SW 1271 (cell line): ENCODE measurements around the gene GCNT2.
"Not testable (repeated sequence)": the region's sequence is repeated elsewhere in the genome, so short reads cannot be mapped to it uniquely, and the experiment has no call there.

Experiments used
- DNase-seq, 2 experiments: peaks; one replicate each; lab custom pipeline; 2025; lab: John Stamatoyannopoulos, UW

The GCNT2 gene

GRCh38 chr6:10521104-10521808, at the start of gene GCNT2:
GCNT2 (plus strand) TSS chr6:10521351; CDS start chr6:10528912, 7,561 bp downstream.
- DNase-seq: no peak

GRCh38 chr6:10472634-10473033, 48.5 kb upstream of the GCNT2 start:
- DNase-seq: no peak

GRCh38 chr6:10478187-10479040, 42.7 kb upstream of the GCNT2 start:
- peak; percentile 9 to 54 for DNase-seq

GRCh38 chr6:10479939-10480700, 41.0 kb upstream of the GCNT2 start:
- no peak for DNase-seq

- DNase-seq: no peak
Measured at GRCh38 chr6:10481101-10481500, 40.0 kb upstream of the GCNT2 start.

GRCh38 chr6:10482636-10483257, 38.4 kb upstream of the GCNT2 start:
- DNase-seq: no peak

GRCh38 chr6:10484912-10485311, 36.2 kb upstream of the GCNT2 start:
- no peak for DNase-seq

GRCh38 chr6:10485406-10485805, 35.7 kb upstream of the GCNT2 start:
- no peak for DNase-seq

- DNase-seq: no peak
Measured at GRCh38 chr6:10486215-10486614, 34.9 kb upstream of the GCNT2 start.

- DNase-seq: not testable (repeated sequence)
Measured at GRCh38 chr6:10486944-10487588, 34.1 kb upstream of the GCNT2 start.

GRCh38 chr6:10487668-10488327, 33.4 kb upstream of the GCNT2 start:
- DNase-seq: no peak

GRCh38 chr6:10491463-10491862, 29.7 kb upstream of the GCNT2 start:
- no peak for DNase-seq

- DNase-seq: not testable (repeated sequence)
Measured at GRCh38 chr6:10491905-10492304, 29.2 kb upstream of the GCNT2 start.

- DNase-seq: no peak
Measured at GRCh38 chr6:10495029-10495428, 26.1 kb upstream of the GCNT2 start.

GRCh38 chr6:10505529-10505928, 15.6 kb upstream of the GCNT2 start:
- no peak for DNase-seq

GRCh38 chr6:10507298-10507697, 13.9 kb upstream of the GCNT2 start:
- DNase-seq: no peak

GRCh38 chr6:10507715-10508114, 13.4 kb upstream of the GCNT2 start:
- no peak for DNase-seq

GRCh38 chr6:10510592-10511367, 10.4 kb upstream of the GCNT2 start:
- DNase-seq: peak in 1 of 2 experiments; percentile 35

- no peak for DNase-seq
Measured at GRCh38 chr6:10511477-10511876, 9.7 kb upstream of the GCNT2 start.

- DNase-seq: no peak
Measured at GRCh38 chr6:10513544-10513943, 7.6 kb upstream of the GCNT2 start.
